GM23338 (cell line): ENCODE data around the gene WRAP53. TPM values are rescaled to one million over a fixed set of nuclear protein-coding genes. Genes with fewer than 3 reads are reported as not detected.

ENCODE experiments used
- ATAC-seq: fragments of 200-7000 bp; cut with Tn5 transposase; 3 replicates; pipeline ENCODE4 v1.9.1; 2020
- DNase-seq: peaks from one replicate; pipeline ENCODE4 v3.0.0-alpha.2; 2015; ENCODE audit warnings: low spot score
- H2AFZ ChIP-seq: fragments of 200-600 bp; sonication (generic); 2 replicates; pipeline ENCODE4 v1.8.0; 2016; ENCODE audit warnings: antibody characterized with exemption, mild to moderate bottlenecking, moderate library complexity
- H3F3A ChIP-seq: fragments of 200-600 bp; sonication (generic); replicated peaks from 2 replicates; pipeline ENCODE4 v1.8.0; 2017; ENCODE audit warnings: antibody characterized with exemption, mixed run types, low read depth
- H3K27ac ChIP-seq: fragments of 200-600 bp; sonication (generic); 2 replicates; pipeline ENCODE4 v1.6.1; 2016; ENCODE audit warnings: low read depth
- H3K27me3 ChIP-seq: fragments of 200-600 bp; sonication (generic); 2 replicates; pipeline ENCODE4 v1.8.0; 2016; ENCODE audit warnings: mild to moderate bottlenecking, mixed run types, moderate library complexity; ENCODE audit not compliant: insufficient read depth
- H3K36me3 ChIP-seq: fragments of 200-600 bp; sonication (generic); 2 replicates; pipeline ENCODE4 v1.8.0; 2016; ENCODE audit warnings: mild to moderate bottlenecking; ENCODE audit not compliant: insufficient read depth
- H3K4me1 ChIP-seq: fragments of 200-600 bp; sonication (generic); 2 replicates; pipeline ENCODE4 v1.8.0; 2016; ENCODE audit warnings: mild to moderate bottlenecking, moderate library complexity; ENCODE audit not compliant: insufficient read depth
- H3K4me2 ChIP-seq: fragments of 200-600 bp; sonication (generic); 2 replicates; pipeline ENCODE4 v1.7.1; 2017; ENCODE audit warnings: mixed run types
- H3K4me3 ChIP-seq: fragments of 200-600 bp; sonication (generic); 2 replicates; pipeline ENCODE4 v1.6.1; 2016; ENCODE audit warnings: mixed run types
- H3K79me2 ChIP-seq: fragments of 200-600 bp; sonication (generic); replicated peaks from 2 replicates; pipeline ENCODE4 v1.8.0; 2017; ENCODE audit warnings: mild to moderate bottlenecking; ENCODE audit not compliant: insufficient read depth
- H3K9me2 ChIP-seq: fragments of 200-600 bp; sonication (generic); 2 replicates; pipeline ENCODE4 v1.8.0; 2017; ENCODE audit not compliant: insufficient read depth
- H4K20me1 ChIP-seq: fragments of 200-600 bp; sonication (generic); replicated peaks from 2 replicates; pipeline ENCODE4 v1.8.0; 2017; ENCODE audit warnings: mild to moderate bottlenecking; ENCODE audit not compliant: insufficient read depth
- H3K27ac Mint-ChIP-seq: 2 replicates; pipeline ENCODE4 v1.8.0; 2020; ENCODE audit warnings: inconsistent platforms, mild to moderate bottlenecking, moderate library complexity, mixed read lengths
- H3K27me3 Mint-ChIP-seq: 3 replicates; pipeline ENCODE4 v1.8.0; 2022; ENCODE audit warnings: low read depth, mild to moderate bottlenecking, moderate library complexity, mixed read lengths, inconsistent platforms; ENCODE audit not compliant: insufficient read depth, poor library complexity
- H3K36me3 Mint-ChIP-seq: 3 replicates; pipeline ENCODE4 v1.8.0; 2021; ENCODE audit warnings: low read depth, mild to moderate bottlenecking, inconsistent platforms, moderate library complexity, mixed read lengths
- H3K4me1 Mint-ChIP-seq: 3 replicates; pipeline ENCODE4 v1.8.0; 2020; ENCODE audit warnings: mild to moderate bottlenecking, inconsistent platforms, mixed read lengths
- H3K4me3 Mint-ChIP-seq: 3 replicates; pipeline ENCODE4 v1.8.0; 2021; ENCODE audit warnings: moderate library complexity, mild to moderate bottlenecking, inconsistent platforms, mixed read lengths
- H3K9me3 Mint-ChIP-seq: 3 replicates; pipeline ENCODE4 v1.8.0; 2020; ENCODE audit warnings: moderate library complexity, mild to moderate bottlenecking, inconsistent platforms, mixed read lengths
- CREB1 ChIP-seq: fragments of 250-450 bp; sonication (Bioruptor Pico); IDR thresholded peaks from 2 replicates; pipeline ENCODE4 v1.5.0; 2020; ENCODE audit warnings: low read depth, mild to moderate bottlenecking, moderate library complexity
- CTCF ChIP-seq, 2 experiments: fragments of 200-600 bp in 1 of 2; sonication (generic) in 1 of 2; conservative IDR thresholded peaks; 2 replicates each; pipeline versions ENCODE4 v1.5.1 to v1.6.1; 2016 to 2017; ENCODE audit warnings: antibody characterized with exemption in 2 of 2, low read depth in 2 of 2, mild to moderate bottlenecking in 2 of 2, moderate library complexity in 1 of 2
- EZH2 ChIP-seq: fragments of 200-600 bp; sonication (generic); IDR thresholded peaks from one replicate; pipeline ENCODE4 v1.8.0; 2017; ENCODE audit warnings: antibody characterized with exemption, mild to moderate bottlenecking, low read depth; ENCODE audit not compliant: unreplicated experiment
- EZH2phosphoT487 ChIP-seq: fragments of 200-600 bp; sonication (generic); IDR thresholded peaks from one replicate; pipeline ENCODE4 v1.8.1; 2018; ENCODE audit warnings: antibody characterized with exemption; ENCODE audit not compliant: unreplicated experiment
- REST ChIP-seq: IDR thresholded peaks from one replicate; pipeline ENCODE4 v1.6.1; 2018; ENCODE audit warnings: antibody characterized with exemption; ENCODE audit not compliant: unreplicated experiment
- ZNF331 ChIP-seq: fragments of 250-450 bp; sonication (Bioruptor Pico); IDR thresholded peaks from 2 replicates; pipeline ENCODE4 v1.5.0; 2020; ENCODE audit warnings: low read depth, mild to moderate bottlenecking, moderate library complexity
- polyA plus RNA-seq: library from polyadenylated mRNA; unstranded; fragments of >200 nt; fragmentation: Nextera tagmentation; extraction: Ambion mirVana; gene quantifications from 2 replicates; pipeline ENCODE4 v1.2.1, GENCODE V29; 2016
- total RNA-seq: library from RNA; depleted of rRNA; stranded (reverse); fragments of >200 nt; shearing (Covaris generic); gene quantifications from 2 replicates; pipeline ENCODE4 v1.2.3, GENCODE V29; 2014
- TF ChIP-seq, protein P1 (sequence below): fragments of 250-450 bp; sonication (Bioruptor Pico); IDR thresholded peaks from 2 replicates; pipeline ENCODE4 v1.5.0; 2020; ENCODE audit warnings: mild to moderate bottlenecking, moderate library complexity

Gene WRAP53
- total and polyA plus RNA-seq, 2 experiments from 2014 or later = 28.1 to 33.3 TPM

GRCh38 chr17:7737601-7738000, 49.3 kb downstream of the WRAP53 start:
- H3K4me1 Mint-ChIP-seq = no peaks in the 10 kb centered on the region
- no peak overlapping the region for H3K27ac ChIP-seq
- no peaks in the 10 kb centered on the region for H3K36me3 ChIP-seq
- no peak overlapping the region for H3K4me2 ChIP-seq
- no peaks in the 10 kb centered on the region for H3K9me3 Mint-ChIP-seq
- H4K20me1 ChIP-seq = no peaks in the 10 kb centered on the region
- TF ChIP-seq CREB1 (CRISPR knock-in tag) (no peak), REST (no peak), ZNF331 (CRISPR knock-in tag) (no peak), CTCF (conservative IDR thresholded peaks at IDR 0.05; ENCODE audit: low read depth in 2 of 2) (no peak), EZH2 (no peak), EZH2phosphoT487 (no peak)
- TF ChIP-seq, protein P1, sequence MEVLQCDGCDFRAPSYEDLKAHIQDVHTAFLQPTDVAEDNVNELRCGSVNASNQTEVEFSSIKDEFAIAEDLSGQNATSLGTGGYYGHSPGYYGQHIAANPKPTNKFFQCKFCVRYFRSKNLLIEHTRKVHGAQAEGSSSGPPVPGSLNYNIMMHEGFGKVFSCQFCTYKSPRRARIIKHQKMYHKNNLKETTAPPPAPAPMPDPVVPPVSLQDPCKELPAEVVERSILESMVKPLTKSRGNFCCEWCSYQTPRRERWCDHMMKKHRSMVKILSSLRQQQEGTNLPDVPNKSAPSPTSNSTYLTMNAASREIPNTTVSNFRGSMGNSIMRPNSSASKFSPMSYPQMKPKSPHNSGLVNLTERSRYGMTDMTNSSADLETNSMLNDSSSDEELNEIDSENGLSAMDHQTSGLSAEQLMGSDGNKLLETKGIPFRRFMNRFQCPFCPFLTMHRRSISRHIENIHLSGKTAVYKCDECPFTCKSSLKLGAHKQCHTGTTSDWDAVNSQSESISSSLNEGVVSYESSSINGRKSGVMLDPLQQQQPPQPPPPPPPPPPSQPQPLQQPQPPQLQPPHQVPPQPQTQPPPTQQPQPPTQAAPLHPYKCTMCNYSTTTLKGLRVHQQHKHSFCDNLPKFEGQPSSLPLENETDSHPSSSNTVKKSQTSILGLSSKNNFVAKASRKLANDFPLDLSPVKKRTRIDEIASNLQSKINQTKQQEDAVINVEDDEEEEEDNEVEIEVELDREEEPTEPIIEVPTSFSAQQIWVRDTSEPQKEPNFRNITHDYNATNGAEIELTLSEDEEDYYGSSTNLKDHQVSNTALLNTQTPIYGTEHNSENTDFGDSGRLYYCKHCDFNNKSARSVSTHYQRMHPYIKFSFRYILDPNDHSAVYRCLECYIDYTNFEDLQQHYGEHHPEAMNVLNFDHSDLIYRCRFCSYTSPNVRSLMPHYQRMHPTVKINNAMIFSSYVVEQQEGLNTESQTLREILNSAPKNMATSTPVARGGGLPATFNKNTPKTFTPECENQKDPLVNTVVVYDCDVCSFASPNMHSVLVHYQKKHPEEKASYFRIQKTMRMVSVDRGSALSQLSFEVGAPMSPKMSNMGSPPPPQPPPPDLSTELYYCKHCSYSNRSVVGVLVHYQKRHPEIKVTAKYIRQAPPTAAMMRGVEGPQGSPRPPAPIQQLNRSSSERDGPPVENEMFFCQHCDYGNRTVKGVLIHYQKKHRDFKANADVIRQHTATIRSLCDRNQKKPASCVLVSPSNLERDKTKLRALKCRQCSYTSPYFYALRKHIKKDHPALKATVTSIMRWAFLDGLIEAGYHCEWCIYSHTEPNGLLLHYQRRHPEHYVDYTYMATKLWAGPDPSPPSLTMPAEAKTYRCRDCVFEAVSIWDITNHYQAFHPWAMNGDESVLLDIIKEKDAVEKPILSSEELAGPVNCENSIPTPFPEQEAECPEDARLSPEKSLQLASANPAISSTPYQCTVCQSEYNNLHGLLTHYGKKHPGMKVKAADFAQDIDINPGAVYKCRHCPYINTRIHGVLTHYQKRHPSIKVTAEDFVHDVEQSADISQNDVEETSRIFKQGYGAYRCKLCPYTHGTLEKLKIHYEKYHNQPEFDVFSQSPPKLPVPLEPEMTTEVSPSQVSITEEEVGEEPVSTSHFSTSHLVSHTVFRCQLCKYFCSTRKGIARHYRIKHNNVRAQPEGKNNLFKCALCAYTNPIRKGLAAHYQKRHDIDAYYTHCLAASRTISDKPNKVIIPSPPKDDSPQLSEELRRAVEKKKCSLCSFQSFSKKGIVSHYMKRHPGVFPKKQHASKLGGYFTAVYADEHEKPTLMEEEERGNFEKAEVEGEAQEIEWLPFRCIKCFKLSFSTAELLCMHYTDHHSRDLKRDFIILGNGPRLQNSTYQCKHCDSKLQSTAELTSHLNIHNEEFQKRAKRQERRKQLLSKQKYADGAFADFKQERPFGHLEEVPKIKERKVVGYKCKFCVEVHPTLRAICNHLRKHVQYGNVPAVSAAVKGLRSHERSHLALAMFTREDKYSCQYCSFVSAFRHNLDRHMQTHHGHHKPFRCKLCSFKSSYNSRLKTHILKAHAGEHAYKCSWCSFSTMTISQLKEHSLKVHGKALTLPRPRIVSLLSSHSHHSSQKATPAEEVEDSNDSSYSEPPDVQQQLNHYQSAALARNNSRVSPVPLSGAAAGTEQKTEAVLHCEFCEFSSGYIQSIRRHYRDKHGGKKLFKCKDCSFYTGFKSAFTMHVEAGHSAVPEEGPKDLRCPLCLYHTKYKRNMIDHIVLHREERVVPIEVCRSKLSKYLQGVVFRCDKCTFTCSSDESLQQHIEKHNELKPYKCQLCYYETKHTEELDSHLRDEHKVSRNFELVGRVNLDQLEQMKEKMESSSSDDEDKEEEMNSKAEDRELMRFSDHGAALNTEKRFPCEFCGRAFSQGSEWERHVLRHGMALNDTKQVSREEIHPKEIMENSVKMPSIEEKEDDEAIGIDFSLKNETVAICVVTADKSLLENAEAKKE = no peak
- no peak overlapping the region for H3K27ac Mint-ChIP-seq
- no peak overlapping the region for H3K4me3 Mint-ChIP-seq
- peaks cover 18% of the 10 kb centered on the region for H3K27me3 Mint-ChIP-seq
- no peak for ATAC-seq
- no peaks in the 10 kb centered on the region for H3K9me2 ChIP-seq
- H3K36me3 Mint-ChIP-seq = no peaks in the 10 kb centered on the region
- H3K4me1 ChIP-seq = no peaks in the 10 kb centered on the region
- H3K27me3 ChIP-seq = no peaks in the 10 kb centered on the region
- DNase-seq = no peak
- H3K79me2 ChIP-seq = no peaks in the 10 kb centered on the region
- no peaks in the 10 kb centered on the region for H3F3A ChIP-seq
- no peak overlapping the region for H3K4me3 ChIP-seq
- H2AFZ ChIP-seq = no peak overlapping the region
